T-helper 1 cell treated with Interleukin-12 subunit alpha and Interleukin-12 subunit beta and Interleukin-4 antibody, amounts not matched to agents 30 μg/mL and 1 μg/mL, for 36 hours (primary cell): Measurements from ENCODE around the gene LBHD2.

Source experiments
- H3K27ac Mint-ChIP-seq: one replicate; pipeline ENCODE4 v1.8.0; 2021; ENCODE audit warnings: mild to moderate bottlenecking, mixed read lengths
- H3K27me3 Mint-ChIP-seq: one replicate; pipeline ENCODE4 v1.8.0; 2021; ENCODE audit warnings: low read depth, mixed read lengths
- H3K36me3 Mint-ChIP-seq: one replicate; pipeline ENCODE4 v1.8.0; 2021; ENCODE audit warnings: low read depth, mixed read lengths
- H3K4me1 Mint-ChIP-seq: one replicate; pipeline ENCODE4 v1.8.0; 2021; ENCODE audit warnings: low read depth, mixed read lengths
- H3K4me3 Mint-ChIP-seq: one replicate; pipeline ENCODE4 v1.8.0; 2021; ENCODE audit warnings: mild to moderate bottlenecking, moderate library complexity, mixed read lengths
- H3K9me3 Mint-ChIP-seq: one replicate; pipeline ENCODE4 v1.8.0; 2021; ENCODE audit warnings: mixed read lengths

Gene LBHD2

DNA sequence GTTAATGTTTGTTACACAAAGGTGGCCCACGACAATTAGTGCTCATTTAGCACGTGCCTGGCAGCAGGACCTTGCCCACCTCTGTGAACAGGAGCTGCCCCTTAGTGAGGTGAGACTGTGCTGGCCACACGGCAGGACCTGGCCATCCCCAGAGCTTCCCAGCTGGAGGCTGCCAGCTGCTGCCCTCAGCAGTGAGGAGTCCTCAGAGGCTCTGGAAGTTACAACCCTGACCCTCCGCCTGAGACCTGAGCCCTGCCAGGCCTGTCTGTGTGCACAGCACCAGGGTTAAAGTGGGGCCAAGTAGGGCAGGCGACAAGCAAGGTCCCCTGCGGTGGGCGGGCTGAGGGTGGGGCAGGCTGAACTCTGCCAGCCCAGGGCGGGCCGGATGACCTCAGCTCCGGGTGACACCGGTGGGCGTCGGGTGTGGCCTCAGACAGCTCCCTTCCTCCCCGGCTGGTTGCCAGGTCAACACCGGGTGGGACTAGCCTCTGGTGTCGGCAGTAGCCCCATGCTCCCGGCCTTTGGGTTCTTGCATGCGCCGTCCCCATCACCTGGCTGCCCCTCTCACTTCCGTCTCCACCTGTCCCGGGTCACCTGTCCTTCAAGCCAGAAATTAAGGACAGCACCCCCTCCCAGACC, 9.2 kb upstream of the LBHD2 start:
- Mint-ChIP-seq H3K4me3 (no peak overlapping the region), H3K9me3 (no peaks in the 10 kb centered on the region), H3K27me3 (peaks cover 5% of the 10 kb centered on the region), H3K36me3 (no peaks in the 10 kb centered on the region), H3K27ac (no peak overlapping the region), H3K4me1 (no peaks in the 10 kb centered on the region)

DNA sequence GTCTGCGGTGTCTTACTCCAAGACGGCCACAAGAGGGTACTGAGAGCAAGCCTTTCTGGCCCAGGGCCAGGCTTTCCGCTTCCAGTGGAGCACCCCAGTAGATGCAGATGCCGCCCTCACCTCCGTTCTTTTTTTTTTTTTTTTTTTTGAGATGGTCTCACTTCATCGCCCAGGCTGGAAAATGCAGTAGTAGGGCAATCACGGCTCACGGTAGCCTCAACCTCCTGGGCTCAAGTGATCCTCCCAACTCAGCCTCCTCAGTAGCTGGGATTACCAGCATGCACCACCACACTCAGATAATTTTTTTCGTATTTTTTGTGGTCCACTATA, 5.6 kb upstream of the LBHD2 start:
- Mint-ChIP-seq H3K4me3 (no peak overlapping the region), H3K4me1 (no peaks in the 10 kb centered on the region), H3K27me3 (peaks cover 5% of the 10 kb centered on the region), H3K36me3 (no peaks in the 10 kb centered on the region), H3K9me3 (no peaks in the 10 kb centered on the region), H3K27ac (no peak overlapping the region)

DNA sequence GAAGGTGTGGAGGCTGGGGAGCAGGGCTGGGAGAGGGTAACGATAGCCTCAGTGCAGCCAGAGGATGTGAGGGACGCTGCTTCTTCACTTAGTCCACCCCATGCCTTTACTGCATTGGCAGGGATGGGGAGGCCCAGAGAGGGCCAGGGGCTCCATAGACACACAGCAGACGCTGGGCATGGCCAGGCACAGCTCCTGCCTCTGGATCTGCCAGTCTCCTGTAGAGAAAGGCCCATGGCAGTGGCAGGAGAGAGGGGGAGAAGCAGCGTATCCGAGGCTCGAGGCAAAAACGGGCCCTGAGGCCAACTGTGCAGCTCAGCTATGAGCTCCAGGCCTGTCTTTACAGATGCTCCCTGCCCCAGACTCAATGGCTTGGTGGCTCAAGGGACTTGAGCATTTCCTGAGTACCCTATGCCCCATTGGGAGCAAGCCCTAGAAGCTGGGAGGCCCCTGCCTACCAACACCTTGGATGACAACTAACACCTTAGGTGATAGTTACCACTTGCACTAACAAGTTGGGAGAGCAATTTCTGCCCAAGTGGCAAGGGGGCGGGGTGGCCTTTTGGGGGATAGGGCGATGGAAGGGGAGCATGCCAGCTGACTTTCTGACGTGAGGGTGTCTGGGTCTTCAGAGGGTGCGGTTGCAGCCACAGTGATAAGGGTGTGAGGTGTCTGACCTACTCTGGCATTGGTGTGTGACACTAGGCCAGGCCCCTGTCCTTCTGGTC, 5.0 kb upstream of the LBHD2 start:
- Mint-ChIP-seq H3K4me1 (no peaks in the 10 kb centered on the region), H3K27me3 (peaks cover 5% of the 10 kb centered on the region), H3K27ac (no peak overlapping the region), H3K36me3 (no peaks in the 10 kb centered on the region), H3K9me3 (no peaks in the 10 kb centered on the region), H3K4me3 (no peak overlapping the region)

DNA sequence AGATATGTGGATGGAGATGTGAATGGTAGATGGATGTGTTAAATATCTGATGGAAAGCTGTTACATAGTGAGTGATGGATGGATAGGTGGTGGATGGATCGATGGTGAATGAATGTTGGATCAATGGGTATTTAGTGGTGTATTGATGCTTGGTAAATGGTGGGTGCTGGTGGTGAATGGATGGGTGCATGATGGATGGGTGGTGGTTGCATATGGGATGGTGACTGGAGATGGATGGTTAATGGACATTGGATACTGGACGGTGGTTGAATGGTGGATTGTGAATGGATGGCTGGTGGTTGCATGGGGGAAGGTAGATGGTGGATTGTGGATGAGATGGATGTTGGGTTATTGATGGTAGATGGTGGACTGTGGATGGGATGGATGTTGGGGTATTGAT, 2.1 kb upstream of the LBHD2 start:
- H3K4me1 Mint-ChIP-seq = no peaks in the 10 kb centered on the region
- H3K9me3 Mint-ChIP-seq = no peaks in the 10 kb centered on the region
- H3K4me3 Mint-ChIP-seq = no peak overlapping the region
- H3K27me3 Mint-ChIP-seq = peaks cover 4% of the 10 kb centered on the region
- no peak overlapping the region for H3K27ac Mint-ChIP-seq
- H3K36me3 Mint-ChIP-seq = no peaks in the 10 kb centered on the region

DNA sequence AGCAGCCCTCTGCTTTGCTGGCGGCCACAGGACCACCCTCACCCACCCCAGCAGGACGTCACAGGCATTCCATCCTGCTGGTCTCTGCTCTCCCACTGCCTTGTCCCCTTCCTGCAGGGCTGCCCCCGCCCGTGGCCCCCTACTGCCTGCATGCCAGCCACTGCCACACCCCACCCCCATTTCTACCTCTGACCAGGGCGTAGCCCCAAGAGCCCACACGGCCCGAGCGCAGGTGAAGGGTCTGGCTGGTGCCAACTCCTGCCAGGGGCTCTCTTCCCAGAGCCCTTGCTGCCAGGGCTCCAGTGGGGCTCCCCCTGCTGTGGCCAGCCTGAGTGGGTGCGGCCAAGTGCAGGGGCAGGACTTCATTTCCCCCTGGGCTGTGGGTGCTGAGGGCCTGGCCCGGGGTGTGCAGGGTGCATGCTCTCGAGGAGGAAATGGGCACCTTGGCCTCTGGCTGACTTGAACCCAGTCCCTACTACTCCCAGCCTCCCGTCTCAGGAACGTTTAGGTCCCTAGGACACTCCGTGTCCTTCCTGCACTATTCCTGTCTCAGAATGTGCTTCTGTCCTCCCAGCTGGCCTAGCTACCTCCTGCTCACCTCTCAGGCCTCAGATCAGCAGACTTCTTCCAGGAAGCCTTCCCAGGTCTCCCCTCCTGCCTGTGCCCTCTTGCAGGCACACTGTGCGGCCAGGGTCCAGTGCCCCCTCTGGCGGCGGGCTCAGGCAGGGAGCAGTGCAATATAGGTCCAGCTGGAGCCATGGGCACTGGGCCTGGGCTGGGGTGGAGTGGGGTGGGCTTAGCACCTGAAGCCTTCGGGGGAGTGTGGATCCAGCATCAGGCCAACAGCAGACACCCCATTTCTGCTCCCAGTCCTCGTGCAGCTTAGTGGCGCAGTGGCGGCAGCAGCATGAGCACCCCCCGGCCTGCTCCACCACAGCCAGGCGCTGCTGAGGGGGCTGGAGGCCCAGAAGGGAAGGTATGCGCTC, 1.4 kb downstream of the LBHD2 start:
- no peaks in the 10 kb centered on the region for H3K9me3 Mint-ChIP-seq
- no peak overlapping the region for H3K27ac Mint-ChIP-seq
- H3K4me3 Mint-ChIP-seq = no peak overlapping the region

DNA sequence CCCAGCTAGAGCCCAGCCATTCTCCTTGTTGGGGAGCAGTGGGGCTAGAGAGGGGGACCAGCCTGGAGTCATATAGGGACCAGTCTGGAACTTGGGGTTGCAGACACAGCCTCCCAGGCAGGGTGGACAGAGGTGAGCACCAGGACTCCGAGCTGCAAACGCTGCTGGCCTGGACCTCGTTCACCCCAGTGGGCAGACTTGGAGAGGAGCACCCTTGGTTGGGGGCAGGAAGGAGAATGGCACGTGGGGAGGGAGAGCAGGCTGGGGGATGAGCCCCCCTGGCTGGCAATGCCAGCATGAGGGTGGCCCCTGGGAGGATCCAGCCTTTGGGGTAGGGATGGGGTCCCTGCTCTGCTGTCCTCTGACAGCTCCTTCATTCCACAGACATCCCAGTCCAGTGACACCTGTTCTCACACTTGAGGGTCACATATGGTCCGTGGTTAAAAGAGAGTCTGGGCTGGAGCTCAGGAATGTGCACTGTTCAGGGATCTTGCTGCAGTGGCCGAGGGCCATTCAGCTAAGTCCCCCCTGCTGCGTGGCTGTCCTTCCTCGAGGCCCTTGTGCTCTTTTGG, 2.8 kb downstream of the LBHD2 start:
- Mint-ChIP-seq H3K9me3 (no peaks in the 10 kb centered on the region), H3K36me3 (no peaks in the 10 kb centered on the region), H3K27me3 (peaks cover 7% of the 10 kb centered on the region), H3K27ac (no peak overlapping the region), H3K4me1 (no peaks in the 10 kb centered on the region), H3K4me3 (no peak overlapping the region)

More for the DNA sequence above, 1.4 kb downstream of the LBHD2 start:
- Mint-ChIP-seq H3K4me1 (no peaks in the 10 kb centered on the region), H3K27me3 (peaks cover 4% of the 10 kb centered on the region), H3K36me3 (no peaks in the 10 kb centered on the region)

DNA sequence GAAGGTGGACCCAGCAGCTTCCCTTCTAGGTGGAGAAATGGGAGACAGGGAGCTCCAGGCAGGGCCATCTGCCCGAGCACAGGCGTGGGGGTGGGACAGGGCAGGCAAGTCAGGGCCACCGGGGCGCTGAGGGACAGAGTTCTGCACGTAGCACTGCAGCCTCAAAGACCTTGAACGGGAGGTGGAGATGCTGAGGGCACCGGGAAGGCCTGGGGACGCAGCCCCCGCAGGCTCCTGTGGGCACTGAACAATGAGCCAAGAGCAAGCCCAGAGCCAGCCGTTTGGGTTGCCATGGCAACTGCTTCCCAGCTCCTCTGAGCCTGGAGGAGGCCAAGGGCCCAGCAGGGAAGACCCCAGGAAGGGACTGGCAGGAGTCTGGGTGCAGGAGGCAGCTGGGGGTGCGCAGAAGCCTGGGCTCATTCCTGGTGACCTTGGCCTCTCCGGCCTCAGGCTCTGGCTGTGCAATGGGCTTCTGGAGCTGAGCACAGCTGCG, 3.4 kb downstream of the LBHD2 start:
- no peak overlapping the region for H3K27ac Mint-ChIP-seq
- H3K27me3 Mint-ChIP-seq = peaks cover 7% of the 10 kb centered on the region
- no peaks in the 10 kb centered on the region for H3K36me3 Mint-ChIP-seq
- H3K4me1 Mint-ChIP-seq = no peaks in the 10 kb centered on the region
- H3K4me3 Mint-ChIP-seq = no peak overlapping the region
- no peaks in the 10 kb centered on the region for H3K9me3 Mint-ChIP-seq

DNA sequence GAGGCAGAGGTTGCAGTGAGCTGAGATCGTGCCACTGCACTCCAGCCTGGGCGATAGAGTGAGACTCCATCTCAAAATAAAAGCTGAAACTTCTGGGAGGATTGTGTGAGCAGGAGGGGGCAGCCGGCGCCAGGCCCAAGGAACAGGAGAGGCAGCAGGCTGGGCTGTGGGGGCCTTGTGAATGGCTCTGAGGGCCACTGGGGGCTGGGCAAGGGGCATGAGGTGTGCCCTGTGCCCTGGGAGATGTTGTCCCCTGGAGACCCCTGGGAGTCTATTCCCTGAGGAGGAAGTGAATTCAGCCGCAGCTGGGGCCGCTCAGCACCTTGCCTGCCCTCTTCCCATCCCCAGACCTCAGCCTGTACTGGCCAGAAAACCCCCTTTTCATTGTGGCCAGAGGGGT, 4.9 kb downstream of the LBHD2 start:
- peaks cover 7% of the 10 kb centered on the region for H3K27me3 Mint-ChIP-seq
- no peaks in the 10 kb centered on the region for H3K36me3 Mint-ChIP-seq
- no peaks in the 10 kb centered on the region for H3K4me1 Mint-ChIP-seq
- H3K9me3 Mint-ChIP-seq = no peaks in the 10 kb centered on the region
- no peak overlapping the region for H3K4me3 Mint-ChIP-seq
- no peak overlapping the region for H3K27ac Mint-ChIP-seq

DNA sequence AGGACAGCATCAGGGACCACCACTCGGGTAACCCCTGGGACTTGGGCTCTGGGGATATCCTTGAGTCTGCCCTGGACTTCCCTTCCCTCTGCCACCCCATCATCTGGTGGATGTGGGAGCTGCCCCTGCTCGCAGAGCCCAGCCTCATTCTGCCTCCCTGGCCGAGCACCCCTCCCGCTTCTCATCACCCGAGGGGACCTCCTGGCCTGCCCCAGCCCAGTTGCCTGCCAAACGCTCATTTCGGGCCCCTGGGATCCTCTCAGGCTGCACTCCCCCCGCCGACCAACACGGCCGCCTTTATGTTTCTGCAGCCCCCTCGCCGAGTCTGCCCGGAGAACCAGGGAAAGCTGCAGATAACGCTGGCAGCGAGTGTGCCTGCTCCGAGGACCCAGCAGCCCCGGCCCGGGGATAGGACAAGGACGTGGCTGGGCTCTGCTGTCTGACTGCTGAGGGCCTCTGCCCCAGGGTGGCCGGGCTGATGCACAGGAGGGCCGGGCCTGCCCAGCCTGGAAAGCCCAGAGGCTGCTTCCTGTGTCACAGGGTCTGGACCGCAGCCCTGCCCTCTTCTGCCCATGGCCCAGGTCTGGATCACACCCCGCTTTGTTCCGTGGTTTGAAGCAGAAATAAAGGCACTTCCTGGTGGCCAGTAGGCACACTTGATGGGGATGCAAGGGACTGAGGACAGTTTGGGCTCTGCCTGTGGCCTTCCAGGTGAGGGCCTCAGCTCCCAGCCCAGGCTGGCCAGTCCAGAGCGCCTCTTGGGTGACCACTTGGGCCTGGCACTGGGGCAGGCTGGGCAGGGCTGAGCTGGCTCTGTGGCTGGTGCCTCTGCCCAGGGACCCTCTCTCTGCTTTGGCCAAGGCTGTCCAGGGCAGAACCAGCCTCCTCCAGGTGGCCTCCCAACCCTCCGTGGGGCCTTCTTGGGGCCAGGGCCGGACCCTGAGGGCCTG, 5.7 kb downstream of the LBHD2 start:
- Mint-ChIP-seq H3K27me3 (peaks cover 5% of the 10 kb centered on the region), H3K4me3 (no peak overlapping the region), H3K27ac (no peak overlapping the region), H3K9me3 (no peaks in the 10 kb centered on the region), H3K36me3 (no peaks in the 10 kb centered on the region), H3K4me1 (no peaks in the 10 kb centered on the region)

DNA sequence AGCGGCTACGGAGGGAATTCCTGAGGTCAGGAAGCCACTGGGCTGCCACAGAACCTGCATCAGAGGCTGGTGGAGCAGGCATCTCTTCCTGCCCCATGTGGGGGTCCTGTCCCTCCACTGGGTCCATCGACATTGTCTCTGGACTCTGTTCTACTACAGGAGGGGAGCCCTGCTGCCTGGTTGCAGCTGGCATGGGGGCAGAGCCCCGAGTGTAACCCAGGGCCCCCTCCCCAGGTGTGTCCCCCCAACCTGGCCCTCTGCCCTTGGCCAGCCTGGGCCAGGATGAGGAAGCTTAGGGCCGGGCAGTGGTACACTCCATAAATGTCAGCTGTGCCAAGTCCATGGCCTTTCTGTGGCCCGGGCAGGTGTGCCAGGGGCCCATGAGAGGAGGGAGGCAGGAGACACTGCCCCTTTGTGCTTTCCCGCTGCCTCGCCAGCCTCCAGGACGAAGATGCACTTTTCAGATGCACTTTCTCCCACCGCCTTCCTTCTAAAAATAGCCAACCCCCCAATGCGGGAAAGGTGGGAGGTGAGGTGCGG, 6.5 kb downstream of the LBHD2 start:
- H3K4me3 Mint-ChIP-seq = no peak overlapping the region
- H3K27ac Mint-ChIP-seq = no peak overlapping the region
- no peaks in the 10 kb centered on the region for H3K4me1 Mint-ChIP-seq
- peaks cover 3% of the 10 kb centered on the region for H3K27me3 Mint-ChIP-seq
- H3K9me3 Mint-ChIP-seq = no peaks in the 10 kb centered on the region
- no peaks in the 10 kb centered on the region for H3K36me3 Mint-ChIP-seq

DNA sequence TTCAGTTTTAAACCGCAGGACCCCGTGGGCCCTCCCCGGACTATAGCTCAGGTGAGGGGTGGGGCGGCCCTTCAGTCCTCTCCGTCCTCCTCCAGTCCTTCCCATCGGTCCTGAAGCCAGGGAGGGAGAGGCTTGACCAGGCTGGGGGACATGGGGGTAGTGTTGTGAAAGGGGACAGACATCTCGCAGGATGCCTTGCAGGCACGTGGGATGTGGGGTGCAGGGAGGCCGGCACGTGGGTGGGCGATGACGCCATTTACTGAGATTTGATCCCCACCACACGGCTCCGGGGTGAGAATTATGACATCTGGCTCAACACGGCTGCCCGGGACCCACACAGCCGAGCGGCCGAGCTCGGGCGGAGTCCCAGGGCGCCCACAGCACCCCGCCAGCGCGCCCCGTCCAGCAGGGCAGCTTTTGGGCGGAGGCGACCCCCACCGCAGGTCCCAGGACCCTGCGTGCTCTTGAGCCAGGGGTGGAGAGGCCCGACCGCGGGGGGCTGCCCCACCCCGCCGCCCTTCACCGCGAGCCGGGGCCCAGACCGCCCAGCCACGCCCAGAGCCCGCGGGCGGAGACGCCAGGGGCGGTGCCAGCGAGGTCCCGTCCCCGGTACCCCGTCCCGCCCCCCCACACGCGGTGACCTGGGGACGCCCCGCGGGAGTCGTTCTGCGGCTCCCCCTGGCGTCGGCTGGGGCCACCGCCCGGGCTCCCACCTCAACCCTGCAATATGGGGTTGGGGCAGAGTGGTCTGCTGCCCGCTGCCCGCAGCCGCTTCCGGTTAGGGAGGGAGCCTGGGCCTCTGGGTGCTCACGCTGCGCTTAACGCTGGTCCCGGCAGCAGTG, 7.3 kb downstream of the LBHD2 start:
- Mint-ChIP-seq H3K27me3 (peaks cover 3% of the 10 kb centered on the region), H3K36me3 (no peaks in the 10 kb centered on the region), H3K9me3 (no peaks in the 10 kb centered on the region), H3K4me3 (no peak overlapping the region), H3K4me1 (no peaks in the 10 kb centered on the region), H3K27ac (no peak overlapping the region)

DNA sequence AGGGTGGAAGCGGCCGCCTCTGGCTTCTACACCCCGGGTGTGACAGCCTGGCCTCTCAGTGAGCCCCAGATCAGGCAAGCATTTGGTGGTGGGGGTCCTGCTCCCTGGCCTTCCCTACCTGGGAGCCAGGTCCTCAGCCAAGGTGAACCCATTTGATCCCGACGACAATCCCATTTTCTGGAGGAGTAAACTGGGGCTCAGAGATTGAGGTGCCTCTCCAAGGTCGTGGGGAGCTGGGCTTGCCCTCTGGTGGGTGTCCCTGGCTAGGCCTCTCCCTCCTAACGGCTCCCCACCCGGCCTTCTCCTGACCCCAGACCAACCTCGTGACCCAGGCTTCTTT, 7.8 kb downstream of the LBHD2 start:
- no peaks in the 10 kb centered on the region for H3K9me3 Mint-ChIP-seq
- H3K4me1 Mint-ChIP-seq = no peaks in the 10 kb centered on the region
- H3K4me3 Mint-ChIP-seq = no peak overlapping the region
- no peak overlapping the region for H3K27ac Mint-ChIP-seq
- no peaks in the 10 kb centered on the region for H3K36me3 Mint-ChIP-seq
- peaks cover 3% of the 10 kb centered on the region for H3K27me3 Mint-ChIP-seq

DNA sequence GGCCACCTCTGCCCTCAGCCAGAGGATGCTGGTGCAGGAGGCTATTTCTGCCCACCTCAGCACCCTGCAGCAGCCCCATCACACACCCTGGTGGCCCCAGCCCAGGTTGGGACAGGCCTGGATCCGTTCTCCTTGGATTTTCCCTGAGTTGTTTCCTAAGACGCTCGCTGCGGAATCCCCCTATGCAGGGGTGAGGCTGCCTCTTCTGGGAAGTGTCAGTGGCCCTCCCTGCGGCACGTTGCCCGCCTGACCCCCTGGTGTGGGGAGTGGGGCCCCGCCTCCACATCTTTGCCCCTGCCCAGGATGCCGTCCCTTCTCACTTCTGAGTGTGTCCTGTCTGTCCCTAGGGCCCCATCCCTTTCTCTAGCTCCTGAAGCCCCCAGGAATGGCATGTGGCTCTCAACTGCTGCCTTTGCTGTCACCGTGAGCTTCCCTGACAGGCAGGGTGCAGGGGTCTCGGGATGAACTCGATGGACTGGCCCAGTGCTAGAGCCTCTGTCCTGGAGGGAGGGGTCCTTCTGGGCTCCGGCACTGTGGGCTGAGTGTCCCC, 9.9 kb downstream of the LBHD2 start:
- no peak overlapping the region for H3K4me3 Mint-ChIP-seq
- H3K9me3 Mint-ChIP-seq = no peaks in the 10 kb centered on the region
- no peaks in the 10 kb centered on the region for H3K4me1 Mint-ChIP-seq
- H3K27ac Mint-ChIP-seq = no peak overlapping the region
- no peaks in the 10 kb centered on the region for H3K36me3 Mint-ChIP-seq
- peaks cover 3% of the 10 kb centered on the region for H3K27me3 Mint-ChIP-seq
